Smooth muscle cell (in vitro differentiated cells): Measurements from ENCODE around the gene FAHD2A. TPM values are rescaled to one million over a fixed set of nuclear protein-coding genes. Genes with fewer than 3 reads are reported as not detected.

Experiments used
- DNase-seq: peaks from one replicate; lab custom pipeline; 2025; ENCODE audit not compliant: unreplicated experiment; lab: John Stamatoyannopoulos, UW
- H2AFZ ChIP-seq: fragments of 200-600 bp; sonication (generic); 2 replicates; pipeline ENCODE4 v1.6.0; 2016; ENCODE audit warnings: antibody characterized with exemption, low read depth, mild to moderate bottlenecking
- H3F3A ChIP-seq: fragments of 200-600 bp; sonication (generic); 2 replicates; pipeline ENCODE4 v1.6.0; 2017; ENCODE audit warnings: antibody characterized with exemption, low read depth
- H3K27ac ChIP-seq: fragments of 200-600 bp; sonication (generic); 2 replicates; pipeline ENCODE4 v1.5.1; 2016; ENCODE audit warnings: low read depth, mild to moderate bottlenecking
- H3K27me3 ChIP-seq: fragments of 200-600 bp; sonication (generic); 2 replicates; pipeline ENCODE4 v1.6.1; 2016; ENCODE audit warnings: low read depth, mild to moderate bottlenecking
- H3K36me3 ChIP-seq: fragments of 200-600 bp; sonication (generic); 2 replicates; pipeline ENCODE4 v1.5.1; 2016; ENCODE audit warnings: low read depth
- H3K4me1 ChIP-seq: fragments of 200-600 bp; sonication (generic); 2 replicates; pipeline ENCODE4 v1.5.1; 2016; ENCODE audit warnings: low read depth
- H3K4me2 ChIP-seq: fragments of 200-600 bp; sonication (generic); 2 replicates; pipeline ENCODE4 v1.6.0; 2016; ENCODE audit warnings: mild to moderate bottlenecking
- H3K4me3 ChIP-seq: fragments of 200-600 bp; sonication (generic); 2 replicates; pipeline ENCODE4 v1.5.1; 2016; ENCODE audit warnings: mild to moderate bottlenecking
- H3K79me2 ChIP-seq: fragments of 200-600 bp; sonication (generic); 2 replicates; pipeline ENCODE4 v1.6.0; 2016; ENCODE audit warnings: low read depth, mild to moderate bottlenecking
- H3K9ac ChIP-seq: fragments of 200-600 bp; sonication (generic); 2 replicates; pipeline ENCODE4 v1.6.0; 2016; ENCODE audit warnings: low read depth
- H3K9me3 ChIP-seq: fragments of 200-600 bp; sonication (generic); replicated peaks from 2 replicates; pipeline ENCODE4 v1.5.1; 2016; ENCODE audit warnings: low read depth
- H4K20me1 ChIP-seq: fragments of 200-600 bp; sonication (generic); 2 replicates; pipeline ENCODE4 v1.6.0; 2016; ENCODE audit warnings: low read depth
- CTCF ChIP-seq: fragments of 200-600 bp; sonication (generic); IDR thresholded peaks from 2 replicates; pipeline ENCODE4 v1.5.1; 2017; ENCODE audit warnings: borderline replicate concordance, mild to moderate bottlenecking, antibody characterized with exemption; ENCODE audit not compliant: insufficient read depth, poor library complexity, severe bottlenecking
- WGBS: methylation state at CpG from one replicate; pipeline ENCODE4 v1.1.7; 2016; ENCODE audit warnings: low lambda C conversion rate; 5-methylcytosine and 5-hydroxymethylcytosine counted together
- polyA plus RNA-seq: library from polyadenylated mRNA; unstranded; fragments of >200 nt; fragmentation: Nextera tagmentation; extraction: Ambion mirVana; gene quantifications from 2 replicates; pipeline ENCODE4 v1.2.1, GENCODE V29; 2016
- total RNA-seq: library from RNA; depleted of rRNA; stranded (reverse); fragments of >200 nt; gene quantifications from 2 replicates; pipeline ENCODE4 v1.2.3, GENCODE V29; 2014

Gene FAHD2A
- total and polyA plus RNA-seq, 2 experiments from 2014 or later = 32.2 to 44.6 TPM

GRCh38 chr2:95361216-95361980, 41.1 kb upstream of the FAHD2A start:
- no peaks in the 10 kb centered on the region for H4K20me1 ChIP-seq
- no peak overlapping the region for H3K4me3 ChIP-seq
- H3K36me3 ChIP-seq = no peaks in the 10 kb centered on the region
- no peaks in the 10 kb centered on the region for H3K79me2 ChIP-seq
- H2AFZ ChIP-seq = no peak overlapping the region
- H3K27me3 ChIP-seq = no peaks in the 10 kb centered on the region
- H3K27ac ChIP-seq = no peak overlapping the region
- no peaks in the 10 kb centered on the region for H3K4me1 ChIP-seq
- WGBS = 87% methylated on average over 9 of the region's 9 CpGs
- DNase-seq = no peak
- no peak overlapping the region for H3K4me2 ChIP-seq
- no peaks in the 10 kb centered on the region for H3F3A ChIP-seq
- H3K9me3 ChIP-seq = no peaks in the 10 kb centered on the region
- no peak for TF ChIP-seq CTCF
- H3K9ac ChIP-seq = no peak overlapping the region

- H2AFZ ChIP-seq = no peak overlapping the region
- no peaks in the 10 kb centered on the region for H3K9me3 ChIP-seq
- WGBS = 92% methylated on average over 9 of the region's 9 CpGs
- no peak for DNase-seq
- H3K4me2 ChIP-seq = no peak overlapping the region
- H4K20me1 ChIP-seq = no peaks in the 10 kb centered on the region
- H3K4me3 ChIP-seq = no peak overlapping the region
- no peak for TF ChIP-seq CTCF
- no peaks in the 10 kb centered on the region for H3K4me1 ChIP-seq
- no peaks in the 10 kb centered on the region for H3K36me3 ChIP-seq
- H3K27me3 ChIP-seq = no peaks in the 10 kb centered on the region
- no peaks in the 10 kb centered on the region for H3K79me2 ChIP-seq
- H3F3A ChIP-seq = no peaks in the 10 kb centered on the region
- no peak overlapping the region for H3K27ac ChIP-seq
- H3K9ac ChIP-seq = no peak overlapping the region
Observed at GRCh38 chr2:95362486-95362885, 40.0 kb upstream of the FAHD2A start.

GRCh38 chr2:95366514-95366913, 36.0 kb upstream of the FAHD2A start:
- no peaks in the 10 kb centered on the region for H3K4me1 ChIP-seq
- no peak for DNase-seq
- H4K20me1 ChIP-seq = no peaks in the 10 kb centered on the region
- 75% methylated on average over 6 of the region's 6 CpGs for WGBS
- H3K36me3 ChIP-seq = no peaks in the 10 kb centered on the region
- H3K79me2 ChIP-seq = no peaks in the 10 kb centered on the region
- no peaks in the 10 kb centered on the region for H3F3A ChIP-seq
- H3K9ac ChIP-seq = no peak overlapping the region
- no peaks in the 10 kb centered on the region for H3K27me3 ChIP-seq
- H3K27ac ChIP-seq = no peak overlapping the region
- no peak overlapping the region for H3K4me2 ChIP-seq
- no peaks in the 10 kb centered on the region for H3K9me3 ChIP-seq
- H3K4me3 ChIP-seq = no peak overlapping the region
- H2AFZ ChIP-seq = no peak overlapping the region
- no peak for TF ChIP-seq CTCF

- Histone ChIP-seq H3K4me2 (no peak overlapping the region), H2AFZ (no peak overlapping the region), H3F3A (no peaks in the 10 kb centered on the region), H3K79me2 (no peaks in the 10 kb centered on the region), H3K9ac (no peak overlapping the region), H3K4me1 (no peaks in the 10 kb centered on the region), H3K27ac (no peak overlapping the region), H4K20me1 (no peaks in the 10 kb centered on the region), H3K4me3 (no peak overlapping the region), H3K9me3 (no peaks in the 10 kb centered on the region), H3K27me3 (no peaks in the 10 kb centered on the region), H3K36me3 (no peaks in the 10 kb centered on the region)
- WGBS = 88% methylated on average over 8 of the region's 8 CpGs
- TF ChIP-seq CTCF = no peak
- no peak for DNase-seq
Observed at GRCh38 chr2:95372216-95372829, 30.2 kb upstream of the FAHD2A start.
